Nucleus accumbens (tissue), 56 donors: ENCODE data around the gene C4BPB.

Source experiments
- DNase-seq, 56 donors: peaks; one replicate each; lab custom pipeline; 2025; lab: John Stamatoyannopoulos, UW

C4BPB gene

GRCh38 chr1:207130252-207131036 is 41.8 kb downstream of the C4BPB start:
- DNase-seq, result no peak

- DNase-seq, result no peak
Measured at GRCh38 chr1:207131163-207131562, 42.5 kb downstream of the C4BPB start.

- no peak for DNase-seq
Measured at GRCh38 chr1:207134581-207134980, 45.9 kb downstream of the C4BPB start.

- no peak for DNase-seq
Measured at GRCh38 chr1:207139616-207140015, 51.0 kb downstream of the C4BPB start.

GRCh38 chr1:207140536-207140935 is 51.9 kb downstream of the C4BPB start:
- no peak for DNase-seq

GRCh38 chr1:207145401-207146058 is 56.9 kb downstream of the C4BPB start:
- DNase-seq, result no peak
